ENCODE data around the gene EPB41. TPM values are rescaled to one million over a fixed set of nuclear protein-coding genes. Genes with fewer than 3 reads are reported as not detected.

The EPB41 gene
- total RNA-seq, 1 donor: 42.9 TPM

- no peak overlapping the region for H3K4me3 ChIP-seq (ENCODE audit: low read depth, low read length)
- TF ChIP-seq CTCF (IDR thresholded peaks at IDR 0.05; ENCODE audit: insufficient read depth, low read length): no peak
- no peak for DNase-seq (ENCODE audit: low read depth)
These were observed 237.9 kb downstream of the EPB41 start for GRCh38 chr1:29152046-29152805.

GRCh38 chr1:29156543-29157268, 242.3 kb downstream of the EPB41 start:
- peak; percentile 48 for DNase-seq (ENCODE audit: low read depth)
- TF ChIP-seq CTCF (IDR thresholded peaks at IDR 0.05; ENCODE audit: insufficient read depth, low read length): no peak
- no peak overlapping the region for H3K4me3 ChIP-seq (ENCODE audit: low read depth, low read length)

- no peak for TF ChIP-seq CTCF (IDR thresholded peaks at IDR 0.05; ENCODE audit: insufficient read depth, low read length)
- no peak overlapping the region for H3K4me3 ChIP-seq (ENCODE audit: low read depth, low read length)
- DNase-seq (ENCODE audit: low read depth): no peak
These were observed 242.9 kb downstream of the EPB41 start for GRCh38 chr1:29157269-29157601.

GRCh38 chr1:29159773-29160172, 245.4 kb downstream of the EPB41 start:
- no peak for DNase-seq (ENCODE audit: low read depth)
- TF ChIP-seq CTCF (IDR thresholded peaks at IDR 0.05; ENCODE audit: insufficient read depth, low read length): no peak
- no peak overlapping the region for H3K4me3 ChIP-seq (ENCODE audit: low read depth, low read length)

- H3K4me3 ChIP-seq (ENCODE audit: low read depth, low read length): no peak overlapping the region
- no peak for TF ChIP-seq CTCF (IDR thresholded peaks at IDR 0.05; ENCODE audit: insufficient read depth, low read length)
- DNase-seq (ENCODE audit: low read depth): no peak
These were observed 247.7 kb downstream of the EPB41 start for GRCh38 chr1:29162025-29162424.

- H3K4me3 ChIP-seq (ENCODE audit: low read depth, low read length): no peak overlapping the region
- DNase-seq (ENCODE audit: low read depth): peak; percentile 47
- TF ChIP-seq CTCF (IDR thresholded peaks at IDR 0.05; ENCODE audit: insufficient read depth, low read length): no peak
These were observed 248.2 kb downstream of the EPB41 start for GRCh38 chr1:29162476-29163138.
